Bone marrow (tissue), 2 donors: ENCODE data around the gene TRPM3.

Source experiments
- DNase-seq, 2 donors: peaks; one replicate each; lab custom pipeline; 2025; lab: John Stamatoyannopoulos, UW

The TRPM3 gene

DNA sequence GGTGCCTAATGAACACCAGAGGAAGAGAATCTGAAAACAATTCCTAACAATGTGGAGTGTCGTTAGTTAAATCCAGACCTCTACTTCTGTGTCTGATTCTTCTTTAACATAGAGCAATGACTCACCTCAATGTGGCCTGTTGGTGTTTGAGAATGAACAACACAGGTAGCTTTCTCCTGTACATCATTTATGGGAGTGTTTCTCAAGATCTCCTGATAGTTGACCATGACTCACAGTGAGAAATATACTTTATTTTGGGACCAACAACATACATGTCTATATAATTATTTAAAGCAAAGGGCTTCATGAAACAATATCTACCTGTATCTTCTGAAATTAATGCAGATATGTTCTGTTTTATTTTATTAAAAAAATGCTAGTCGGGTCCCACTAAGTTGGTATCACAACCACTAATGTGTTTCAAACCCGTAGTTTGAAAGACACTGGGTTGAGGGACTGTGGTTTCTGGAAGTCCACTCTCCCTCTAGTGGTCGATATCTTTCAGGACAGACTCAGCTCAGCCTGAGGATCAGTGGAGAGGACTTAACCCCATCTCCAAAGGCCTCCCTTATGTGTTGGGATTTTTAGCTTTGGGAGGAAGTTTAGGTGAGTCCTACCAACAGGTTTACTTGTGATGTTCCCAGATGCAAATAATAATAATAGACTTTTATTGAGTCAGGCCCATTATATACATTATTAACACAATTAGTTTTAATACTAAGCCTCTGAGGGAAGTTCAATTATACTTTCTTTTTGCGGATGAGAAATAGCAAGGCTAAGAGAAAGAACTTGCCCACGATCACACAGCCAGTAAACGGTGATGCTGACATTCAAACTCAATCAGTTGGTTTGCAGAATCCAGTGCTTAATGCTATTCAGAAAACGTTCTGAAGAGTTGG is 636.9 kb downstream of the TRPM3 start:
- DNase-seq, result no peak

- no peak for DNase-seq
Observed at GRCh38 chr9:70481471-70481870, 640.0 kb downstream of the TRPM3 start.

GRCh38 chr9:70480405-70480980 is 640.9 kb downstream of the TRPM3 start:
- DNase-seq, result no peak

DNA sequence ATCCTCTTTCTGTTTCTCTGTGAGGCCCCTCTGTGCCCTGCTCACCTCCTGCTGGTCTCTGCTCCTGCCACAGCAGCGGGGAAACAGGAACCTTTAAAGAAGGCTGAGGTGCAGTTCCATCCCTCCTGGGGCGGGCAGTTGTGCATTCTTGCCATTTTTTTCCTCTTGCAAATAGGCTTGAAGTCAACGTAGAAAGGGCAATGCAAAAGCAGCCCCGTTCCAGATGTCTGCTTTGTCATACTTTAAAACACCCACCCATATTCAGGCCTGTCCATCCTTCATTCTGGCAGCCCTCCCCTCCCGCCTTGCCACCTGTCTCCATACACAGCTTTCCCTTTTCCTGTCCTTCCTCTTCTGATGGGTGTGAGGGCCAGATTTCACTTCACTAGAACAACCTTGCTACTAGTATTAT is 641.5 kb downstream of the TRPM3 start:
- no peak for DNase-seq
